PC-3 (cell line): Measurements from ENCODE around the gene STARD3.

Experiments used
- EZH2 ChIP-seq: fragments of 300-600 bp; sonication (generic); IDR thresholded peaks from one replicate; pipeline ENCODE4 v1.6.1; 2017; ENCODE audit warnings: antibody characterized with exemption, mild to moderate bottlenecking, low read length; ENCODE audit not compliant: unreplicated experiment
- EZH2phosphoT487 ChIP-seq: fragments of 300-600 bp; sonication (generic); IDR thresholded peaks from 2 replicates; pipeline ENCODE4 v1.6.1; 2018; ENCODE audit warnings: mild to moderate bottlenecking, antibody characterized with exemption, low read length, borderline replicate concordance
- TF ChIP-seq, protein P1 (sequence below): fragments of 300-600 bp; sonication (generic); conservative IDR thresholded peaks from 2 replicates; pipeline ENCODE4 v1.5.1; 2017; ENCODE audit warnings: antibody characterized with exemption, low read depth, mild to moderate bottlenecking, low read length

DNA sequence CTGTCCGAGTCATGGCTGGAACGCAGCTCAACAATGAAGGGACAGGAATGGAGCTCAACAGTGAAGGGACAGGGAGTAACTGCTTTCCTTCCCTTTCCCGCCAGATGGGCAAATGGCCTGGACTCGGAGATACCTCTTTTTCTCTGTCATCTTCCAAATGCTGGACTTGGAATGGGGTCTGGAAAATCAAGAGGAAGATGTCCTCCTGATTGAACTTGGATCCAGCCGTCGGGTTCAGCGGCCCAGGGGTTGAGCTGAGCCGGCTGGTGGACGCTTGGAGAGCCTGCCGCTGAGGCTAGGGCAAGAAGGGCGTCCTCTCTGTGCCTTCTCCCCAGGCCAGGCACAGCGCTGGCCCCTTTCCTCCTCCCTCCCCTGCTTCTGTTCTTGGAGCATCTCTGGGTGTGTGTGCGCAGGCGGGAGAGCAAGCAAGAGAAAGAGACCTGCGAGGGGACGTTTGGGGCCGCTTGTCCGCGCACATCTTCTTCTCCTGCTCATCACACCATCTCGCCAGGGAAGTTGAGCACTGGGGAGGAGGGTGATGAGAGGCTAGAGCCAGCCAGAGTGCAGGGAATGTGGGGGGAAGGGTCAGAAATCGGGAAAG is 35.8 kb upstream of the STARD3 start:
- TF ChIP-seq, protein P1, sequence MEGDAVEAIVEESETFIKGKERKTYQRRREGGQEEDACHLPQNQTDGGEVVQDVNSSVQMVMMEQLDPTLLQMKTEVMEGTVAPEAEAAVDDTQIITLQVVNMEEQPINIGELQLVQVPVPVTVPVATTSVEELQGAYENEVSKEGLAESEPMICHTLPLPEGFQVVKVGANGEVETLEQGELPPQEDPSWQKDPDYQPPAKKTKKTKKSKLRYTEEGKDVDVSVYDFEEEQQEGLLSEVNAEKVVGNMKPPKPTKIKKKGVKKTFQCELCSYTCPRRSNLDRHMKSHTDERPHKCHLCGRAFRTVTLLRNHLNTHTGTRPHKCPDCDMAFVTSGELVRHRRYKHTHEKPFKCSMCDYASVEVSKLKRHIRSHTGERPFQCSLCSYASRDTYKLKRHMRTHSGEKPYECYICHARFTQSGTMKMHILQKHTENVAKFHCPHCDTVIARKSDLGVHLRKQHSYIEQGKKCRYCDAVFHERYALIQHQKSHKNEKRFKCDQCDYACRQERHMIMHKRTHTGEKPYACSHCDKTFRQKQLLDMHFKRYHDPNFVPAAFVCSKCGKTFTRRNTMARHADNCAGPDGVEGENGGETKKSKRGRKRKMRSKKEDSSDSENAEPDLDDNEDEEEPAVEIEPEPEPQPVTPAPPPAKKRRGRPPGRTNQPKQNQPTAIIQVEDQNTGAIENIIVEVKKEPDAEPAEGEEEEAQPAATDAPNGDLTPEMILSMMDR = no peak
- TF ChIP-seq EZH2 (no peak), EZH2phosphoT487 (no peak)
